8988T (cell line): Measurements from ENCODE around the gene ABCB9.
A peak's percentile ranks its signal among the peaks of the same experiment; 100 is the strongest.
"Not testable (repeated sequence)": the region's sequence is repeated elsewhere in the genome, so short reads cannot be mapped to it uniquely, and the experiment has no call there.

Experiments
- DNase-seq: peaks from one replicate; pipeline ENCODE4 v3.0.0; 2011

ABCB9 gene

GRCh38 chr12:122965851-122966742 is at the start of gene ABCB9:
Gene ABCB9 (minus strand): TSS chr12:122966463. CDS start chr12:122960235, 6,228 bp downstream.
- peak; percentile 97 for DNase-seq

- DNase-seq = not testable (repeated sequence)
Measured at GRCh38 chr12:123014473-123014872, 48.2 kb upstream of the ABCB9 start.

GRCh38 chr12:123013185-123014095 is 47.2 kb upstream of the ABCB9 start:
- no peak for DNase-seq

GRCh38 chr12:123011701-123012100 is 45.4 kb upstream of the ABCB9 start:
- DNase-seq = no peak

GRCh38 chr12:123010681-123011080 is 44.4 kb upstream of the ABCB9 start:
- DNase-seq = no peak

GRCh38 chr12:123010110-123010509 is 43.8 kb upstream of the ABCB9 start:
- DNase-seq = no peak

GRCh38 chr12:123006977-123007376 is 40.7 kb upstream of the ABCB9 start:
- DNase-seq = no peak

- no peak for DNase-seq
Measured at GRCh38 chr12:123005081-123005626, 38.9 kb upstream of the ABCB9 start.

GRCh38 chr12:123004287-123004686 is 38.0 kb upstream of the ABCB9 start:
- no peak for DNase-seq

GRCh38 chr12:123003257-123003656 is 37.0 kb upstream of the ABCB9 start:
- no peak for DNase-seq

- DNase-seq = no peak
Measured at GRCh38 chr12:123001464-123001863, 35.2 kb upstream of the ABCB9 start.

- DNase-seq = no peak
Measured at GRCh38 chr12:123000578-123000977, 34.3 kb upstream of the ABCB9 start.

GRCh38 chr12:122999986-123000420 is 33.7 kb upstream of the ABCB9 start:
- DNase-seq = no peak

- no peak for DNase-seq
Measured at GRCh38 chr12:122999196-122999946, 33.1 kb upstream of the ABCB9 start.

GRCh38 chr12:122998316-122998715 is 32.1 kb upstream of the ABCB9 start:
- DNase-seq = no peak

- no peak for DNase-seq
Measured at GRCh38 chr12:122997343-122998250, 31.3 kb upstream of the ABCB9 start.

GRCh38 chr12:122996621-122997342 is 30.5 kb upstream of the ABCB9 start:
- no peak for DNase-seq

- DNase-seq = no peak
Measured at GRCh38 chr12:122996188-122996601, 29.9 kb upstream of the ABCB9 start.

- DNase-seq = no peak
Measured at GRCh38 chr12:122995503-122996187, 29.4 kb upstream of the ABCB9 start.
